ENCODE results near the gene APBB1IP.
"Not testable (repeated sequence)": the region's sequence is repeated elsewhere in the genome, so short reads cannot be mapped to it uniquely, and the experiment has no call there.

Gene APBB1IP

GRCh38 chr10:26574783-26575182 lies 136.6 kb downstream of the APBB1IP start:
- Histone ChIP-seq H3K36me3 (ENCODE audit: control insufficient read depth, insufficient read depth, low read length) (no peaks in the 10 kb centered on the region), H3K9me3 (ENCODE audit: control insufficient read depth, low read length) (no peaks in the 10 kb centered on the region), H3K4me3 (ENCODE audit: insufficient read depth, low read depth, low read length) (no peak overlapping the region), H3K27ac (ENCODE audit: insufficient read depth, low read depth, low read length, poor library complexity, severe bottlenecking) (no peak overlapping the region), H3K27me3 (ENCODE audit: control insufficient read depth, insufficient read depth, low read length, poor library complexity, severe bottlenecking) (no peaks in the 10 kb centered on the region), H3K4me1 (ENCODE audit: control insufficient read depth, insufficient read depth, low read length) (no peaks in the 10 kb centered on the region)
- WGBS, 2 experiments = 90 to 95% methylated on average over 3 to 4 of the region's 4 CpGs

GRCh38 chr10:26578371-26578770 lies 140.2 kb downstream of the APBB1IP start:
- H3K4me1 ChIP-seq (ENCODE audit: control insufficient read depth, insufficient read depth, low read length); H3K36me3 ChIP-seq (ENCODE audit: control insufficient read depth, insufficient read depth, low read length); H3K9me3 ChIP-seq (ENCODE audit: control insufficient read depth, low read length); H3K27ac ChIP-seq (ENCODE audit: insufficient read depth, low read depth, low read length, poor library complexity, severe bottlenecking); H3K27me3 ChIP-seq (ENCODE audit: control insufficient read depth, insufficient read depth, low read length, poor library complexity, severe bottlenecking); H3K4me3 ChIP-seq (ENCODE audit: insufficient read depth, low read depth, low read length): not testable (repeated sequence)
- WGBS, 2 experiments = 95 to 97% methylated on average over 6 of the region's 6 CpGs

GRCh38 chr10:26579256-26580063 lies 141.3 kb downstream of the APBB1IP start:
- Histone ChIP-seq H3K9me3 (ENCODE audit: control insufficient read depth, low read length) (no peaks in the 10 kb centered on the region), H3K4me1 (ENCODE audit: control insufficient read depth, insufficient read depth, low read length) (no peaks in the 10 kb centered on the region), H3K36me3 (ENCODE audit: control insufficient read depth, insufficient read depth, low read length) (no peaks in the 10 kb centered on the region), H3K27ac (ENCODE audit: insufficient read depth, low read depth, low read length, poor library complexity, severe bottlenecking) (no peak overlapping the region), H3K27me3 (ENCODE audit: control insufficient read depth, insufficient read depth, low read length, poor library complexity, severe bottlenecking) (no peaks in the 10 kb centered on the region), H3K4me3 (ENCODE audit: insufficient read depth, low read depth, low read length) (no peak overlapping the region)
- 93 to 94% methylated on average over 26 of the region's 26 CpGs for WGBS, 2 experiments

GRCh38 chr10:26586211-26586610 lies 148.1 kb downstream of the APBB1IP start:
- WGBS, 2 experiments = 93 to 94% methylated on average over 11 of the region's 11 CpGs
- H3K4me1 ChIP-seq (ENCODE audit: control insufficient read depth, insufficient read depth, low read length) = no peaks in the 10 kb centered on the region
- H3K27me3 ChIP-seq (ENCODE audit: control insufficient read depth, insufficient read depth, low read length, poor library complexity, severe bottlenecking) = no peaks in the 10 kb centered on the region
- no peak overlapping the region for H3K27ac ChIP-seq (ENCODE audit: insufficient read depth, low read depth, low read length, poor library complexity, severe bottlenecking)
- H3K9me3 ChIP-seq (ENCODE audit: control insufficient read depth, low read length) = no peaks in the 10 kb centered on the region
- H3K4me3 ChIP-seq (ENCODE audit: insufficient read depth, low read depth, low read length) = no peak overlapping the region
- no peaks in the 10 kb centered on the region for H3K36me3 ChIP-seq (ENCODE audit: control insufficient read depth, insufficient read depth, low read length)

GRCh38 chr10:26588611-26589010 lies 150.5 kb downstream of the APBB1IP start:
- Histone ChIP-seq H3K9me3 (ENCODE audit: control insufficient read depth, low read length) (no peaks in the 10 kb centered on the region), H3K27ac (ENCODE audit: insufficient read depth, low read depth, low read length, poor library complexity, severe bottlenecking) (no peak overlapping the region)
- 92 to 95% methylated on average over 12 of the region's 12 CpGs for WGBS, 2 experiments

GRCh38 chr10:26589813-26590212 lies 151.7 kb downstream of the APBB1IP start:
- H3K27ac ChIP-seq (ENCODE audit: insufficient read depth, low read depth, low read length, poor library complexity, severe bottlenecking); H3K4me1 ChIP-seq (ENCODE audit: control insufficient read depth, insufficient read depth, low read length); H3K4me3 ChIP-seq (ENCODE audit: insufficient read depth, low read depth, low read length); H3K9me3 ChIP-seq (ENCODE audit: control insufficient read depth, low read length); H3K36me3 ChIP-seq (ENCODE audit: control insufficient read depth, insufficient read depth, low read length); H3K27me3 ChIP-seq (ENCODE audit: control insufficient read depth, insufficient read depth, low read length, poor library complexity, severe bottlenecking): not testable (repeated sequence)
- 78 to 79% methylated on average over 4 to 5 of the region's 5 CpGs for WGBS, 2 experiments

More at GRCh38 chr10:26588611-26589010, 150.5 kb downstream of the APBB1IP start:
- Histone ChIP-seq H3K36me3 (ENCODE audit: control insufficient read depth, insufficient read depth, low read length) (no peaks in the 10 kb centered on the region), H3K27me3 (ENCODE audit: control insufficient read depth, insufficient read depth, low read length, poor library complexity, severe bottlenecking) (no peaks in the 10 kb centered on the region), H3K4me3 (ENCODE audit: insufficient read depth, low read depth, low read length) (no peak overlapping the region), H3K4me1 (ENCODE audit: control insufficient read depth, insufficient read depth, low read length) (no peaks in the 10 kb centered on the region)

- no peak overlapping the region for H3K4me3 ChIP-seq (ENCODE audit: insufficient read depth, low read depth, low read length)
- 72 to 75% methylated on average over 17 to 19 of the region's 19 CpGs for WGBS, 2 experiments
- H3K9me3 ChIP-seq (ENCODE audit: control insufficient read depth, low read length) = no peaks in the 10 kb centered on the region
- H3K4me1 ChIP-seq (ENCODE audit: control insufficient read depth, insufficient read depth, low read length) = no peaks in the 10 kb centered on the region
- H3K27me3 ChIP-seq (ENCODE audit: control insufficient read depth, insufficient read depth, low read length, poor library complexity, severe bottlenecking) = no peaks in the 10 kb centered on the region
- H3K27ac ChIP-seq (ENCODE audit: insufficient read depth, low read depth, low read length, poor library complexity, severe bottlenecking) = no peak overlapping the region
- H3K36me3 ChIP-seq (ENCODE audit: control insufficient read depth, insufficient read depth, low read length) = no peaks in the 10 kb centered on the region
Observed at GRCh38 chr10:26593896-26594295, 155.8 kb downstream of the APBB1IP start.

- H3K4me1 ChIP-seq (ENCODE audit: control insufficient read depth, insufficient read depth, low read length); H3K27ac ChIP-seq (ENCODE audit: insufficient read depth, low read depth, low read length, poor library complexity, severe bottlenecking); H3K27me3 ChIP-seq (ENCODE audit: control insufficient read depth, insufficient read depth, low read length, poor library complexity, severe bottlenecking); H3K9me3 ChIP-seq (ENCODE audit: control insufficient read depth, low read length); H3K36me3 ChIP-seq (ENCODE audit: control insufficient read depth, insufficient read depth, low read length); H3K4me3 ChIP-seq (ENCODE audit: insufficient read depth, low read depth, low read length): not testable (repeated sequence)
- 91 to 100% methylated on average over 2 of the region's 2 CpGs for WGBS, 2 experiments
Observed at GRCh38 chr10:26603283-26603682, 165.1 kb downstream of the APBB1IP start.

GRCh38 chr10:26604320-26605093 lies 166.4 kb downstream of the APBB1IP start:
- not testable (repeated sequence) for H3K9me3 ChIP-seq (ENCODE audit: control insufficient read depth, low read length); H3K4me1 ChIP-seq (ENCODE audit: control insufficient read depth, insufficient read depth, low read length); H3K27me3 ChIP-seq (ENCODE audit: control insufficient read depth, insufficient read depth, low read length, poor library complexity, severe bottlenecking); H3K36me3 ChIP-seq (ENCODE audit: control insufficient read depth, insufficient read depth, low read length); H3K4me3 ChIP-seq (ENCODE audit: insufficient read depth, low read depth, low read length); H3K27ac ChIP-seq (ENCODE audit: insufficient read depth, low read depth, low read length, poor library complexity, severe bottlenecking)
- 85 to 89% methylated on average over 11 to 13 of the region's 13 CpGs for WGBS, 2 experiments

GRCh38 chr10:26606389-26606877 lies 168.3 kb downstream of the APBB1IP start:
- not testable (repeated sequence) for H3K4me3 ChIP-seq (ENCODE audit: insufficient read depth, low read depth, low read length); H3K36me3 ChIP-seq (ENCODE audit: control insufficient read depth, insufficient read depth, low read length); H3K9me3 ChIP-seq (ENCODE audit: control insufficient read depth, low read length); H3K4me1 ChIP-seq (ENCODE audit: control insufficient read depth, insufficient read depth, low read length); H3K27me3 ChIP-seq (ENCODE audit: control insufficient read depth, insufficient read depth, low read length, poor library complexity, severe bottlenecking); H3K27ac ChIP-seq (ENCODE audit: insufficient read depth, low read depth, low read length, poor library complexity, severe bottlenecking)
- WGBS, 2 experiments = 64 to 90% methylated on average over 3 to 4 of the region's 4 CpGs

Data from ectodermal cell (in vitro differentiated cells).